Mammary epithelial cell (primary cell): ENCODE data around the gene PTPDC1.

Source experiments
- EZH2 ChIP-seq: IDR thresholded peaks from 2 replicates; pipeline ENCODE4 v1.6.1; 2012; ENCODE audit warnings: low read length, inconsistent platforms, borderline replicate concordance
- TF ChIP-seq, protein P1 (sequence below), 2 donors: IDR thresholded peaks in 1 of 2; conservative IDR thresholded peaks in 1 of 2; 2 replicates each; pipeline ENCODE4 v1.5.1; 2011 to 2012; ENCODE audit warnings: inconsistent platforms in 2 of 2, low read length in 2 of 2, mild to moderate bottlenecking in 2 of 2, control low read depth in 1 of 2, low read depth in 1 of 2; ENCODE audit not compliant: insufficient read depth in 1 of 2; ENCODE audit errors: extremely low read depth in 1 of 2

DNA sequence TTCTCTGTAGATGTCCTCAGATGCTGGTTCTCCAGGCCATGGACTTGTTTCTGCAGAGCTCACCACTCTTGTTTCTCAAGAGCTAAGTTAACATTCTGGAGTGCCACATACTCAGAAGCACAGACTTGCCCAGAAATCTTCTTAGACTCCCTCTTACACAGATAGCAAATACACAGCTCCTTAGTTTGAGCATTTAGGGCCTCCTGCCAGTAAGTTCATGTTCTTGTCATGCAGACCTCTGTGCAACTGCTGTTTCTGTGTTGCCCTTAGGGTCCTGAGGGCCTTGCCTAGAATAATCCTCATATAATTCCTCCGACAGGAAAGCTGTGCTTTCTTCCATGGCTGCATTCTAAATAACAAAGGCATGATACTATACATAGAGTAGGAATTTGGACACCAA is 1.3 kb upstream of the PTPDC1 start:
- TF ChIP-seq, protein P1, sequence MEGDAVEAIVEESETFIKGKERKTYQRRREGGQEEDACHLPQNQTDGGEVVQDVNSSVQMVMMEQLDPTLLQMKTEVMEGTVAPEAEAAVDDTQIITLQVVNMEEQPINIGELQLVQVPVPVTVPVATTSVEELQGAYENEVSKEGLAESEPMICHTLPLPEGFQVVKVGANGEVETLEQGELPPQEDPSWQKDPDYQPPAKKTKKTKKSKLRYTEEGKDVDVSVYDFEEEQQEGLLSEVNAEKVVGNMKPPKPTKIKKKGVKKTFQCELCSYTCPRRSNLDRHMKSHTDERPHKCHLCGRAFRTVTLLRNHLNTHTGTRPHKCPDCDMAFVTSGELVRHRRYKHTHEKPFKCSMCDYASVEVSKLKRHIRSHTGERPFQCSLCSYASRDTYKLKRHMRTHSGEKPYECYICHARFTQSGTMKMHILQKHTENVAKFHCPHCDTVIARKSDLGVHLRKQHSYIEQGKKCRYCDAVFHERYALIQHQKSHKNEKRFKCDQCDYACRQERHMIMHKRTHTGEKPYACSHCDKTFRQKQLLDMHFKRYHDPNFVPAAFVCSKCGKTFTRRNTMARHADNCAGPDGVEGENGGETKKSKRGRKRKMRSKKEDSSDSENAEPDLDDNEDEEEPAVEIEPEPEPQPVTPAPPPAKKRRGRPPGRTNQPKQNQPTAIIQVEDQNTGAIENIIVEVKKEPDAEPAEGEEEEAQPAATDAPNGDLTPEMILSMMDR (conservative IDR thresholded peaks at IDR 0.05 in 1 of 2, IDR thresholded peaks at IDR 0.05 in 1 of 2; ENCODE audit: extremely low read depth in 1 of 2, insufficient read depth in 1 of 2, low read depth in 1 of 2, low read length in 2 of 2): no peak
- no peak for TF ChIP-seq EZH2
